Fibroblast of lung (primary cell): ENCODE measurements around the gene RSRP1. TPM values are rescaled to one million over a fixed set of nuclear protein-coding genes. Genes with fewer than 3 reads are reported as not detected.
"Not testable (repeated sequence)": the region's sequence is repeated elsewhere in the genome, so short reads cannot be mapped to it uniquely, and the experiment has no call there.

ENCODE experiments used
- DNase-seq, 2 donors: peaks; one replicate each; pipeline versions ENCODE4 v3.0.0 to v3.0.0-alpha.2; 2010; ENCODE audit warnings: low read depth in 2 of 2
- H2AFZ ChIP-seq: 2 replicates; pipeline ENCODE4 v1.5.1; 2012; ENCODE audit warnings: low read length, control low read depth, inconsistent platforms
- H3K27ac ChIP-seq: 2 replicates; pipeline ENCODE4 v1.5.1; 2011; ENCODE audit warnings: low read length, control low read depth; ENCODE audit not compliant: insufficient read depth
- H3K27me3 ChIP-seq: 2 replicates; pipeline ENCODE4 v1.5.1; 2011; ENCODE audit warnings: mild to moderate bottlenecking, low read length; ENCODE audit not compliant: control insufficient read depth, insufficient read depth
- H3K36me3 ChIP-seq: 2 replicates; pipeline ENCODE4 v1.5.1; 2011; ENCODE audit warnings: low read length; ENCODE audit not compliant: control insufficient read depth, insufficient read depth
- H3K4me1 ChIP-seq: 2 replicates; pipeline ENCODE4 v1.5.1; 2011; ENCODE audit warnings: low read length; ENCODE audit not compliant: control insufficient read depth, insufficient read depth; ENCODE audit errors: extremely low read depth
- H3K4me2 ChIP-seq: 2 replicates; pipeline ENCODE4 v1.5.1; 2011; ENCODE audit warnings: low read length, control low read depth; ENCODE audit not compliant: insufficient read depth; ENCODE audit errors: extremely low read depth
- H3K4me3 ChIP-seq, 4 experiments: fragments of 200-600 bp in 1 of 4; sonication (generic) in 1 of 4; replicated peaks in 1 of 4; 2 replicates each; pipeline ENCODE4 v1.5.1; 2011 to 2016; ENCODE audit warnings: low read length in 4 of 4, low read depth in 3 of 4, mild to moderate bottlenecking in 3 of 4, control low read depth in 2 of 4, inconsistent platforms in 1 of 4, mixed read lengths in 1 of 4; ENCODE audit not compliant: insufficient read depth in 1 of 4; ENCODE audit errors: control extremely low read depth in 1 of 4
- H3K79me2 ChIP-seq: 2 replicates; pipeline ENCODE4 v1.5.1; 2012; ENCODE audit warnings: mild to moderate bottlenecking, low read length, inconsistent platforms; ENCODE audit not compliant: control insufficient read depth, insufficient read depth
- H3K9ac ChIP-seq: 2 replicates; pipeline ENCODE4 v1.5.1; 2011; ENCODE audit warnings: mild to moderate bottlenecking, low read length, control low read depth; ENCODE audit not compliant: insufficient read depth
- H3K9me3 ChIP-seq: 2 replicates; pipeline ENCODE4 v1.5.1; 2012; ENCODE audit warnings: low read depth, low read length; ENCODE audit not compliant: control insufficient read depth, insufficient read depth
- H4K20me1 ChIP-seq: 2 replicates; pipeline ENCODE4 v1.5.1; 2011; ENCODE audit warnings: low read length; ENCODE audit not compliant: control insufficient read depth, insufficient read depth; ENCODE audit errors: extremely low read depth
- polyA plus RNA-seq, 2 donors: library from polyadenylated mRNA; depleted of rRNA in 1 of 2; stranded (reverse) in 1 of 2; unstranded in 1 of 2; fragments of >200 nt; gene quantifications; 2 replicates each; pipeline ENCODE4 v1.2.1, GENCODE V29; 2011 to 2012; ENCODE audit warnings: missing spikeins in 1 of 2
- total RNA-seq: library from RNA; depleted of rRNA; stranded (reverse); fragments of >200 nt; gene quantifications from 2 replicates; pipeline ENCODE4 v1.2.1, GENCODE V29; 2014
- TF ChIP-seq, protein P1 (sequence below), 2 donors: IDR thresholded peaks in 1 of 2; conservative IDR thresholded peaks in 1 of 2; 1 replicate in 1 of 2; 2 replicates in 1 of 2; pipeline ENCODE4 v1.5.1; 2011 to 2012; ENCODE audit warnings: low read length in 2 of 2, control low read depth in 1 of 2, inconsistent platforms in 1 of 2, low read depth in 1 of 2, mild to moderate bottlenecking in 1 of 2

The RSRP1 gene
- total and polyA plus RNA-seq, 2 donors (not counting 1 experiment from before 2014, with no cell fraction given), result 37.9 to 123 TPM

DNA sequence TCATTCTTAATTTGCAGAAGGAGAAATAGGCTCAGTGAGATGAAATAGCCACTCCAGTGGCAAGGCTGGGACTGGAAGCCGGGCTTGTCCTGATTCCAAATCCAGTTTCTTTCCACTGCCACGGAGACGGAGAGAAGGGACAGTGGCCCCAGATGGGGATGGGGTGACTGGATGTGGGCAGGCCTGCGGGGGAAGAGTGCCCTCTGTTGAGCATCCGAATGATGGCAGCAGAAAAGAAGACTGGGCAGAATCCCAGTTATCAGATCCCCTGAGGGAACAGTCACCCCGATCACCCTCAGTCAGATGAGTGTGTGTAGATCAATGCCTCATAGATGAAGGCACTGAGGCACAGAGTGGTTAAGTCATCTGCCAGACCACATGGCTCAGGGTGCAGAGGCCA, 42.8 kb upstream of the RSRP1 start:
- H3K36me3 ChIP-seq, H3K9me3 ChIP-seq, H3K27me3 ChIP-seq, H3K79me2 ChIP-seq, H3K4me3 ChIP-seq, DNase-seq, H3K27ac ChIP-seq, H3K9ac ChIP-seq, H3K4me2 ChIP-seq, H3K4me1 ChIP-seq, H2AFZ ChIP-seq, H4K20me1 ChIP-seq: not testable (repeated sequence)
- TF ChIP-seq, protein P1, sequence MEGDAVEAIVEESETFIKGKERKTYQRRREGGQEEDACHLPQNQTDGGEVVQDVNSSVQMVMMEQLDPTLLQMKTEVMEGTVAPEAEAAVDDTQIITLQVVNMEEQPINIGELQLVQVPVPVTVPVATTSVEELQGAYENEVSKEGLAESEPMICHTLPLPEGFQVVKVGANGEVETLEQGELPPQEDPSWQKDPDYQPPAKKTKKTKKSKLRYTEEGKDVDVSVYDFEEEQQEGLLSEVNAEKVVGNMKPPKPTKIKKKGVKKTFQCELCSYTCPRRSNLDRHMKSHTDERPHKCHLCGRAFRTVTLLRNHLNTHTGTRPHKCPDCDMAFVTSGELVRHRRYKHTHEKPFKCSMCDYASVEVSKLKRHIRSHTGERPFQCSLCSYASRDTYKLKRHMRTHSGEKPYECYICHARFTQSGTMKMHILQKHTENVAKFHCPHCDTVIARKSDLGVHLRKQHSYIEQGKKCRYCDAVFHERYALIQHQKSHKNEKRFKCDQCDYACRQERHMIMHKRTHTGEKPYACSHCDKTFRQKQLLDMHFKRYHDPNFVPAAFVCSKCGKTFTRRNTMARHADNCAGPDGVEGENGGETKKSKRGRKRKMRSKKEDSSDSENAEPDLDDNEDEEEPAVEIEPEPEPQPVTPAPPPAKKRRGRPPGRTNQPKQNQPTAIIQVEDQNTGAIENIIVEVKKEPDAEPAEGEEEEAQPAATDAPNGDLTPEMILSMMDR (conservative IDR thresholded peaks at IDR 0.05 in 1 of 2, IDR thresholded peaks at IDR 0.05 in 1 of 2; ENCODE audit: low read depth in 1 of 2, low read length in 2 of 2), result peak in 1 of 2 donors; percentile 20

- not testable (repeated sequence) for H3K27me3 ChIP-seq, H3K4me1 ChIP-seq, H3K79me2 ChIP-seq, DNase-seq, H3K9me3 ChIP-seq, H3K4me3 ChIP-seq, H4K20me1 ChIP-seq, H3K9ac ChIP-seq, H3K4me2 ChIP-seq, H3K27ac ChIP-seq, H2AFZ ChIP-seq, H3K36me3 ChIP-seq
Measured at GRCh38 chr1:25288573-25289101, 41.4 kb upstream of the RSRP1 start.

- H4K20me1 ChIP-seq, H3K79me2 ChIP-seq, H3K4me1 ChIP-seq, H3K4me3 ChIP-seq, H3K36me3 ChIP-seq, H3K27me3 ChIP-seq, H3K9ac ChIP-seq, H3K4me2 ChIP-seq, H2AFZ ChIP-seq, H3K27ac ChIP-seq, DNase-seq, H3K9me3 ChIP-seq: not testable (repeated sequence)
Measured at GRCh38 chr1:25287164-25287563, 39.9 kb upstream of the RSRP1 start.

- H3K9ac ChIP-seq, H3K9me3 ChIP-seq, H4K20me1 ChIP-seq, DNase-seq, H3K27me3 ChIP-seq, H3K4me2 ChIP-seq, H3K36me3 ChIP-seq, H3K4me1 ChIP-seq, H3K79me2 ChIP-seq, H3K4me3 ChIP-seq, H2AFZ ChIP-seq, H3K27ac ChIP-seq: not testable (repeated sequence)
Measured at GRCh38 chr1:25285862-25286261, 38.6 kb upstream of the RSRP1 start.

DNA sequence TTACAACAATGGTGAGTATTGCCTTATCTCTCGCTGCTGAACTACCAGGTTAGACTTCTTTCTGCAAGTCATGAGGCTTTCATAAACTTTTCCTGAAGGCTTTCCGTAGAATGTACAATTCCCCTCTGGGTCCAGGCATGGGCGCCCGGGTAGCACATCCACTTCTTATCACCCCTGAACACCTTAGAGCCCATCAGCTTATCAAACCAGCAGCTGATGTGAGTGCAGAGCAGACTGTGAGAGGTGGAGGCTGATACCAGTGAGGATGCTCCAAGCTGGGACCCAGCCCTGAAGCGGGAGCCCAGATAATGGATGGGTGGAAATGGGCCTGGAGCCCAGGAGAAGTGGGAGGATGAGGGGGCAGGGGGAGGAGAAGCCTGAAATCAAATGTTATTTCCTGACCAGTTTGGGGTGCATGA, 32.4 kb upstream of the RSRP1 start:
- H3K9me3 ChIP-seq, H3K27ac ChIP-seq, H2AFZ ChIP-seq, H3K4me2 ChIP-seq, H3K79me2 ChIP-seq, H3K9ac ChIP-seq, H3K4me1 ChIP-seq, H3K4me3 ChIP-seq, DNase-seq, H3K36me3 ChIP-seq, H4K20me1 ChIP-seq, H3K27me3 ChIP-seq: not testable (repeated sequence)

- not testable (repeated sequence) for H3K4me2 ChIP-seq, H3K9me3 ChIP-seq, H3K79me2 ChIP-seq, H3K4me1 ChIP-seq, H3K27me3 ChIP-seq, H3K4me3 ChIP-seq, DNase-seq, H4K20me1 ChIP-seq, H2AFZ ChIP-seq, H3K9ac ChIP-seq, H3K36me3 ChIP-seq, H3K27ac ChIP-seq
Measured at GRCh38 chr1:25278790-25279189, 31.5 kb upstream of the RSRP1 start.
